NCI-H146 treated with DMSO at 0.1 percent for 48 hours (cell line): ENCODE measurements around the gene ACOT8.
"Not testable (repeated sequence)": the region's sequence is repeated elsewhere in the genome, so short reads cannot be mapped to it uniquely, and the experiment has no call there.

Experiments
- DNase-seq: peaks from one replicate; lab custom pipeline; 2025; ENCODE audit not compliant: unreplicated experiment; lab: John Stamatoyannopoulos, UW

The ACOT8 gene

GRCh38 chr20:45828589-45828988 lies 28.6 kb downstream of the ACOT8 start:
- DNase-seq, result no peak

GRCh38 chr20:45827712-45828111 lies 29.5 kb downstream of the ACOT8 start:
- DNase-seq, result no peak

GRCh38 chr20:45827030-45827652 lies 30.1 kb downstream of the ACOT8 start, which contains the start of gene TNNC2:
Gene TNNC2 (minus strand): TSS chr20:45827312. CDS start chr20:45827248, 64 bp downstream.
- DNase-seq, result no peak

GRCh38 chr20:45826381-45827019 lies 30.7 kb downstream of the ACOT8 start:
- DNase-seq, result no peak

GRCh38 chr20:45823949-45824835 lies 33.0 kb downstream of the ACOT8 start:
- peak; percentile 33 for DNase-seq

- DNase-seq, result peak; percentile 17
Measured at GRCh38 chr20:45822857-45823256, 34.3 kb downstream of the ACOT8 start.

GRCh38 chr20:45821947-45822346 lies 35.2 kb downstream of the ACOT8 start:
- DNase-seq, result peak; percentile 22

- no peak for DNase-seq
Measured at GRCh38 chr20:45819466-45819865, 37.7 kb downstream of the ACOT8 start.

GRCh38 chr20:45818239-45818638 lies 39.0 kb downstream of the ACOT8 start:
- DNase-seq, result no peak

GRCh38 chr20:45817376-45818194 lies 39.6 kb downstream of the ACOT8 start:
- DNase-seq, result no peak

- DNase-seq, result no peak
Measured at GRCh38 chr20:45816951-45817350, 40.2 kb downstream of the ACOT8 start.

- DNase-seq, result no peak
Measured at GRCh38 chr20:45814314-45814713, 42.9 kb downstream of the ACOT8 start.

GRCh38 chr20:45813489-45813888 lies 43.7 kb downstream of the ACOT8 start:
- no peak for DNase-seq

GRCh38 chr20:45813006-45813340 lies 44.2 kb downstream of the ACOT8 start:
- no peak for DNase-seq

GRCh38 chr20:45812157-45813005 lies 44.8 kb downstream of the ACOT8 start, which contains the start of gene UBE2C:
Gene UBE2C (plus strand): TSS chr20:45812644. CDS start chr20:45812696, 52 bp downstream.
- DNase-seq, result peak; percentile 99

GRCh38 chr20:45810191-45810970 lies 46.8 kb downstream of the ACOT8 start:
- DNase-seq, result no peak

- DNase-seq, result no peak
Measured at GRCh38 chr20:45801851-45802250, 55.3 kb downstream of the ACOT8 start.

- DNase-seq, result peak; percentile 73
Measured at GRCh38 chr20:45798935-45799642, 58.1 kb downstream of the ACOT8 start.

GRCh38 chr20:45797955-45798354 lies 59.2 kb downstream of the ACOT8 start:
- not testable (repeated sequence) for DNase-seq
